IPS-11a (cell line): Measurements from ENCODE around the gene FAM118B.
A peak's percentile ranks its signal among the peaks of the same experiment; 100 is the strongest.

Source experiments
- H3K4me3 ChIP-seq: one replicate; pipeline ENCODE4 v1.5.1; 2013; ENCODE audit warnings: low read depth, low read length, control low read depth

Gene FAM118B

DNA sequence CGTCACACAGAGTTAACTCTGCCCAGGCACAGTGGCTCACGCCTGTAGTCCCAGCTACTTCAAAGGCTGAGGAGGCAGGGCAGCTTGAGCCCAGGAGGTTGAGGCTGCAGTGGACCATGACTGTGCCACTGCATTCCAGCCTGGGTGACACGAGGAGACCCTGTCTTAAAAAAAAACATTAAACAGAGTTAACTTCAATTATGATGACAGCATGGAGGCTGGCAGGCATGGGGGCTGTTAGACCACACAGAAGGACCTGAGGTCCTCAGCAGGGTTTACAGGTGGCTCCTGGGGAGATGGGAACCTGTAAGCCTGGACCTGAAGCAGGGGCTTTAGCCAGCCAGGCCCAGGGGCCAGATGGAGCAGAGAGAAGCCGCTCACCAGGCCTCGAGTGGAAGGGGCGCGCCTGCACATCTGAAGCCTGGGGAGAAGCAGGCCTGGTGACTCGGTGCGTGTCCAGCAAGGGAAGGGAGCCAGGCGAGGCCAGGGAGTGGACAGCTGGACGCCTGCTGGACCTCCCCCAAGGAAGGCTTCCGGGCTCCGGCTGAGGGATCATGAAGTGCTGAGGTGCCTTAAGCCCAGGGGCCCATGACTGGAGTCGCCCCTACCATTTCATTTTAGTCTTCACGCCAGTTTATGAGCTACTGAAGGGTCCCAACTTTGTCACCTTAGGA is 25.4 kb upstream of the FAM118B start:
- H3K4me3 ChIP-seq: no peak overlapping the region

DNA sequence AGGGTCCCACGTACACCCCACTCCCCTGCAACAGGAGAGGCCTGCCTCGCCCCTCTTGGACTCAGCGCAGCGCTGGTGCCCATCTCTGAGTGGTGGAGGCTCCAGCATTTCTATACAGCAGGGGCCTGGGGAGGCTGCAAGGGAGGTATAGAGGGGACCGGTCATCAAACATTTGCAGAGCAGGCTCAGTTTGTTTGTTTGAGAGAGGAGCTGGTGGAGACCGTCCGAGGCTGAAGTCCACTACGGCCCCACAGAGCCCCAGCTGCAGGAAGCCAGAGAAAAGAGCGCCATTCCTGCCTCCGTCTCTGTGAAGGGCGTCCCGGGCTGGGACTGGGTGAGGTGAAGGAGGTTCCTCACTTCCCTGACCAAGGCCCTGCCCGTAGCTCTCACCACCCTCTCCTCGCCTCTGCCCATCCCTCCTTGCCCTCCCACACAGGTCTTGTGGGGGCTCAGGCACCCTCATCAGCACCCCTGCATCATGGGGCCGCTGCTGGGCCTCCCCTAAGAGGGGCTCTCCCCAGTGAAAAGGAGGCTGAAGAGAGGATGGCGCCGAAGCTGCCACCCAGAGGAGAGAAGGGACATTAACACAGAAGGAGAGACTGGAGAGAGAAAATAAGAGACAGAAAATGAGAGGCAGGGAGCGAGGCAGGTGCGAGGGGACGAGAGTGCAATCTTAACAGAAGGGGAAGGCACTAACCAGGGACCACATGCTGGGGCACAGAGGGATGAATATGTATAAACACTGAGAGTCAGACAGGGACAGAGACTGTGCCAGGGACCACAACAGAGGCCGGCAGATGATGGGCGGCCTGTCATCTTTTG is 24.7 kb upstream of the FAM118B start:
- no peak overlapping the region for H3K4me3 ChIP-seq

DNA sequence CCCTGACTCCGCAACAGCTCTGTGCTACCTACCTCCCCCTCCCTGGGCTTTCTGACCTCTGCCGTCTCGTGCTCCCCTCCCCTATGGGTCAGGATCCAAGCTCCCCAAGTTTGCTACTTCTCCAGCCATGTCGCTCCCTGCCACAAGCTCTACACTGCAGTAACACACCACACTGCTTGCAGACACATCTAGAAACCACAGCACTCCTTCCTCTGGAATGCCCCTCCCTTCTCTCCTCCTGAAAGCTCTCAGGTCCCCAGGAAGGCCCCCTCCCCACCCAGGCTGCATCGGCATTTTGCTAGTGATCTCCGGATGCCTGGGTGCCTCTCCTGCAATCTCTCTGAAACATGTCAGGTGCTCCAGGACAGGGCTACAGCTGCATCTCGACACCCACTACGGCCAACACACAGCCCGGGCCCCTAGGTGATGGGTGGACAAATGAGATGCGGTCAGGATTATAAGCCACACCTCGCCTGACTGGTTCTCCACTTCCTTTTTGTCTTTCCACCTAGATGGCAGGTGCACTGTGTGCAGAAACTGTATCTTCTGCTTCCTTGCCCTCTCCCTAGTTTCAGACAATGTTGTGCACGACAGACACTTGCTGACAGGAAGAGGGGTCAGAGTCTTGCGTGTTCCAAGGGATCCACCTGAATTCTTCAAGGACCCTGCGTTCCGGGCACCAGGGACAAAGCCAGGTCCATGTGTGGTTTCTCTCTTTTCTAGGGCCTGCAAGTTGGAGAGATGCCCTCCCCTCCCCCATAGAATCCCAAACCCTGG is 23.1 kb upstream of the FAM118B start:
- no peak overlapping the region for H3K4me3 ChIP-seq

DNA sequence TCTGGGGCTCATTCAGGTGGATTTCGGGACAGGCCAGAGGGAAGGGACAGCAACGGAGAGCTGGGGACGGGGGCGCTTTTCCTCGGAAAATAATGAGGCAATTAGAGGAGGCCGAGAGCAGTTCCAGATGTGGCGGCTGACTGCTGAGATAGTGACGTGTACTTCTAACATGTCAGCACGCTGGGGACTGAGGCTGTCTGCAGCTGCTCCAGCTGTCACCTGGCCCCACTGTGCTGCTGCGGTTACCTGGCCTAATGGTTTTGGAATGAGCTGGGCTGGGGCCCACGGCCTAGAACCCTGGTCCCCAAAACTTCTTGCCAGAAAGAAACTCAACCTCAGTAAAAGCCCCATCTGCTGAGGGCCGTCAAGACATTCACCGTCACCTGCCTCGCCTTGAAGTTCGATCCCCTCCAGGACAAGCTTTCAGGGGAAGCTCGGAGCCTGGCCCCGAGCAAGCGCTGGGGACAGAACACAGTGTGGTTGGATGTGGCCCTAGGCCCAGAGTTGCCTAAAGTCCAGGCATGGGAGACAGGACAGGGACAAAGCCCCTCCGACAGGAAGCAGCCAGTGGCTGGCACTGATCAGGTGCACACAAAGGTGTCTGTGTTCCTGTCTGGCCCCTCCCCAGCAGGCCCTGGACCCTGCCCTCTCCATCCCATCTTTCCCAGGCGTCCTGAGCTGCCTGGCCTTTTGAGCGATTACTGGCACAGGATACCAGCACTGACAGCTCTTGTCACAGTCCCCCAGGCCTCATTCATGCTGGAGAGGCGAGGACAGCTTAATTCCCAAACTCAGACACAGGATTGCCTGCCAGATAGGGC is 22.3 kb upstream of the FAM118B start:
- no peak overlapping the region for H3K4me3 ChIP-seq

DNA sequence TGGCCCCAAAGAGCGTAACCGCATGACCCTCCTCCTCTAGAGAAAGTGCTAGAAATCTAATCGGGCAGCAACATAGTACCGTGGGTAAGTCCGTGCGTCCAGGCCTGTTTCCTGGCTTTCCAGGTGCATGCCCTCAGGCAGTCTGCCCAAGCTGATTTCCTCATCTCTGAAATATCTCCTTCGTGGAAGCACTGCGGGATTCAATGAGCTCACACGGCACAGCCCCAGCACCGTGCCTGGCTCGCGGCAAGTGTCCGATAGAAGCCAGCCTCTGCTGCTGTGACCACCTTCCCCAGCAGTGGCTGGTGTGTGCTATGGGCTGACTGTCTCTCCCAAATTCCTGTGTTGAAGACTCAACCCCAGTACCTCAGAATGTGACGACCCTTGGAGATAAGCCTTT is 20.8 kb upstream of the FAM118B start:
- H3K4me3 ChIP-seq: no peak overlapping the region

DNA sequence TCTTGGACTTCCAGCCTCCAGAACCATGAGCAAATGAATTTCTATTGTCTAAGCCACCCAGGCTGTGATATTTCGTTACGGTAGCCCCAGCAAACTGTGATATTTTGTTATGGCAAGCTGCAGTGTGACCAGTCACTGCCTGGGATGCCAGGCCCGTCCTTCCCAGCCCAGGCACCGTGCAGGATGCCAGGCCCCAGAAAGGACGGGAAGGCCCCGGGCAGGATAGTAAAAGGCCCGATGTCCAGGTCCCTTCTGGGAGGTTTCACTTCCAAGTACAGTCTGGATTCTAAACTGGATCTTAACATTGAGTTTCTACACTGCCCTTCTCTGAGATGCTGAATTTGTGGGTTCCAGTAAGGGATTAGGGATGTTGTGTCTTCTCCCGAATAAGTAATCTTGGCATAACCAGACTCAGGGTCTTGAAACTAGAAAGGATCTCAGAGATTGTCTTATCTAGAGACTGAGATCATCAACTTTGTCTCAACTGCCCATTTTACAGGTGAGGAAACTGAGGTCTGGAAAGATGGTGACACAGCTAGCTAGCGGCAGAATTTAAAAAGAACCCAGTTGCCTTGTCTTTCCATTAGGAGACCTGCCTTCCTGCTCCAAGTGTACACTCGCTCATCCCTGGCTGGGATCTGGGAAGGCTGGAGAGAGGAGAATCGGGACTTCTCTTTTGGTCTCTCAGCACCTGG is 20.1 kb upstream of the FAM118B start:
- no peak overlapping the region for H3K4me3 ChIP-seq

DNA sequence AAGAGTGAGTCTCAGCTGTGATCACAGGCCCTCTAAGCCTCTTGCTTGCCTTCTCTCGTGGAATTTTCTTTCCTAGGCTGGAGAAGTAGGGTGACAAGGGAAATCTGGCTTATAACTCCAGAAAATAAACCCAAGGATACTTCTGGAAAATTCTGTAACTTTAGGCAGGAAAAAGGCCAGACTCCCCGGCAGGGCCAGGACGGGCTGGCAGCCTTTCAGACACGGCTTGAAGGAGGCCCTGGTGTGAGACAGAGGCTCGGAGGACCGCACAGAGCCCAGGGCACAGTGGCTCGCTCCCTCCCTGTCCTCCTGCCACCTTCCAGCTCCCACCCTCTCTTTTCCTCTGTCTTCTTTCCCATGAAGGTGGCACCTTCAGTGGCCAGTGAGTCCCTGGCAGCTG is 19.2 kb upstream of the FAM118B start:
- H3K4me3 ChIP-seq: no peak overlapping the region

DNA sequence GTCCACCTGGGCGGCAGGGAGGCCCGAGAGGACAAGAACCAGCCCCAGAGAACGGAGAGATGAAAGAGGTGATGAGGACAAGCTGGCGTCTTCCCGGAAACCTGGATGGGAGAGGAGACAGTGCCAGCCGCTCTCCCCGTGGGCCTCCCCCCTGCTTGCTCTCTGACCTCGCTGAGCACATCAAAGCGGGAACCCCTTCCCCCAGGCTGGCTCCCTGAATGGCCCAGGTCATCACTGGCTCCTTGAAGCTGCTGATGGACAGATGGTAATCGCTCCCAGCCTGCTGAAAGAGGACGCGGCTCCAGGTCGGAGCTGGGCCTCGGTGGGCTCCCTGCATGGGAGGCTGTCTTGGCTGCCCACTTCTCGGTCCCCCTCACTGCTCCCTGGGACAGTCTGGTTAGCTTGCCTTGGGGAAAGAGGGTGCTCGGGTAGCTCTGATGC is 18.5 kb upstream of the FAM118B start:
- H3K4me3 ChIP-seq: no peak overlapping the region

DNA sequence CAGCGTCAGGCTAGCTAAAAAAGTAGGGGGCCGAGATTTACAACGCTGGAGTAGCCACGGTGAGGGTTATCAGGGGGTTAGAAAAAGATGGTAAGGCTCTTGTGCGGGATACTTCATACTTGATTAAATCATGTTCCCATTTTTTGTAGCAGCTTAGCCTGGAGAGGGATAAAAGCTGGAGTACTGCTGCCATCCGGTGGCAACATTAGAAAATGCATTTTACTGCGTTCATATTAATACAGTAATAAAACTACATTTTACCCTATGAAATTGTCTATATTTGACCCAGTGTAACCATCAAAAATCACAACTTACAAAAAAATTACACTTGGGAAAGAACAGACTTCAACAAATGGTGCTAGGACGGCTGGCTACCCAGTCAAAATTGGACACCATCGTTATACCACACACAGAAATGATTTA is 17.4 kb upstream of the FAM118B start:
- H3K4me3 ChIP-seq: no peak overlapping the region

DNA sequence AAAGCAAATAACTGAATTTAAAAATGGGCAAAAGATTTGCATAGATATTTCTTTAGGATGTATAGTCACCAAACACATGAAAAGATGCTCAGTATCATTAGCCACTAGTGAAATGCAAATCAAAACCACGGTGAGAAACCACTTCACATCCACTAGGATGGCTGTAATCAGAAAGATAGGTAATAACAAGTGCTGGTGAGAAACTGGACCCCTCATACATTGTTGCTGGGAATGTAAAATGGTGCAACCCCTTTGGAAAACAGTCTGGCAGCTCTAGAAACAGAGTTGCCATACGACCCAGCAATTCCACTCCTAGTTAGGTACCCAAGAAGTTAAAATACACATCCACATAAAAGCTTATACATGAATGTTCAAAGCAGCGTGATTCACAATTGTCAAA is 16.5 kb upstream of the FAM118B start:
- no peak overlapping the region for H3K4me3 ChIP-seq

DNA sequence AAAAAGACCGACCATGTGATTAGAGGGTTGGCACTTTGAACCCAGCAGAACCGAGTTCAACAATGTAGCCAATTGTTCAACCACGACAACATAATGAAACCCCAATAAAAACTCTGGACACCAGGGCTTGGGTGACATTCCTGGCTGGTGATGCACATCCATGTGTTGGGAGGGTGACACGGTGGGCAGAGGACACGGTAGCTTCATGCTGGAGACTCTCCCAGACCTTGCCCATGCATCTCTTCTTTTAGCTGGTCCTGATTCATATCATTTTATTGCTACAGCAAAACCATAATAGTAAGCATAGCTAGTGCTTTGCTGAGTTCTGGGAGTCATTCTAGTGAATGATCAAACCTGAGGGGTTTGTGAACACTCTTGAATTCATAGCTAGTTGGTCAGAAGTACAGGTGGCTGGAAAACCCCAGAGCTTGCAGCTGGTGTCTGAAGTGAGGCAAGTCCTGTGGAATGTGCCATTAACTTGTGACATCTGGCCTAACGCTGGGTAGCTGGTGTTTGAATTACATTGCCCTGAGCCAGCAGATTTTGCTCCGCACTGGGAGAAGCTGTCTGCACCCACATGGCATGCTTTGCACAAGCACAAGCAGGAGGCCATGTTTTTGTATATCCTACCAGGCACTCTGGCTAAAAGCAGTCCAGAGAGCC is 14.2 kb upstream of the FAM118B start:
- H3K4me3 ChIP-seq: no peak overlapping the region

DNA sequence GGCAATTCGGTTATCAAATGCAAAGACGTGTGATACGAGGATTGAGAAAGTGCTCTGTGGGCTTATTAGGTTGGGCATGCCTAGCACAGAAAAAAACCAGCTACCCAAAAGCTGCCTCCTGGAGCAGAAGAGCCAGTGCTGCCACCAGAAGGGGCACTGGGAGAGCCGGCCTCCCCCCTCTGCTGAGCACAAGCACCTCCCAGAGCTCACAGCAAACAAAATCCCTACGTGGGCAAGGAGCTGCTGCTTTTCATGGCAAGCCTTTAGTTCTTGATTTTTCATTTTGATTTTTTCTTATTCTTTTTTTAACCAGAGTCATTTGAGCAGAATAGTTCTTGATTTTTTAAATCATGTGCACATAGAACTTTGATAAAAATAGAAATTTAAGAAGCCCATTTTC is 12.9 kb upstream of the FAM118B start:
- no peak overlapping the region for H3K4me3 ChIP-seq

DNA sequence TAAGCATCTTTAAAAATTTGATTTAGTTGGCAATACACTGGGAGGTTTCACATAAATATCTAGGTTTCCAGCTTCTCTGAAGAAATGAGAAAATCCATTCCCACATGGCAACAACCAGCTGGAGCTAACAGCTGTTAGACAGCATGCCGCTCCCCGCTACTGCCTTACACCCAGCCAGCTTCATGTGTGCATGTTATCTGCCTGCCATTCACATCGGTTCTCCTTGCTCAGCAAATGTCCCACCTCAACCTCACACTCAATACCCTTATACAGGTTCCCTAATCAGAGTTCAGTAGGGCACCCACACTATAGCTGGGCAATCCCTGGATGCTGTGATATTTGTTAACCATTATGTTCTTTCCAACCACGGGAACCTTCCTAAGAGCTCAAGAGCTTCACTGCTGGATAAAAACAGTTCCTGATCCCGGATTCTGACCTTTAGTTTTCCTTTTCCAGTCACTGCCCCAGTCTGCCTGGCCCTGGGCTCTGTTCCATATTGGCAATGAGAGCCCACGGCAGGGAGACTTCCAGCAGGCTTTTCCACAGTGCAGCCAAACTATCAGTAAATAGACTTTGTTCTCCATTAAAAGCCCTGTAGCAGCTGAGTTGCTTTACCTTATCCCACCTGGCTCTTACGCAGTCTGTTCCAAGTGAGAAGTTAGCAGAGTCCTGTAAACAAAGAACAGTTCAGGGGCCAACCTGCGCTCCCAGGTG is 8.8 kb upstream of the FAM118B start:
- H3K4me3 ChIP-seq: no peak overlapping the region

DNA sequence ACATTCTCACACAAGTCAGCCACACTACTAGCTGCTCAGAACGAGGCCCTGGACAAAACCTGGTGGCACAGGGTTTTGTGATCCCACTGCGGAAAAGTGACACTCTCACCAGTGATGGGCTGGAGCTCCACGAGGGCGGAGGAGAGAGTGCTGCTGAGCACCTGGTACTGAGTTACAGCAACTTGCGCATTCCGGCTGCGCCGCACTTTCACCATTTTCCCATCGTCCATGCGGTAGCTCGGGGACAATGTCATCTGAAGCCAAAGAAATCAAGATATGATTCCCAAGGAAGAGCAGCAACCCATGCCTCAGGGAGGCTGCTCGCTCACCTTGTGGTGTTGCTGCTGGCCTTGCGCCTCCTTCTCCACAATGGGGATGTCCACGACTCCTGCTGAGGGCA is 6.2 kb upstream of the FAM118B start:
- H3K4me3 ChIP-seq: no peak overlapping the region

DNA sequence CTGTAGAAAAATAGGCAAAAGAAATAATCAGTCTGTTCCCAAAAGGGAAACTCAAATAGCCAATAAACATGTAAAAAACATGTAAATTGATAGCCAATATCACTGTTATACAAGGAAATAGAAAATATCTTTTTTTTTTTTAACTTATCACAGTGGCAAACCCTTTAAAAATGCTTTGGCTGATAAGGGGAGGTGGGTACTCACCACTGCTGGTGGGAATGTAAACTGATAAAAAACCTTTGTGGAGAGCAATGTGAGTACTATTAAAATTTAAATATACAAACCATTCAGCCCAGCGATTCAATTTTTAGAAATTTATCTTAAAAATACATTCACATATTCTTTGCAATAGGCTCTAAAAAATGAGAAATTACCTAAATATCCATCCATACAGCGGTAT is 3.7 kb upstream of the FAM118B start:
- no peak overlapping the region for H3K4me3 ChIP-seq

DNA sequence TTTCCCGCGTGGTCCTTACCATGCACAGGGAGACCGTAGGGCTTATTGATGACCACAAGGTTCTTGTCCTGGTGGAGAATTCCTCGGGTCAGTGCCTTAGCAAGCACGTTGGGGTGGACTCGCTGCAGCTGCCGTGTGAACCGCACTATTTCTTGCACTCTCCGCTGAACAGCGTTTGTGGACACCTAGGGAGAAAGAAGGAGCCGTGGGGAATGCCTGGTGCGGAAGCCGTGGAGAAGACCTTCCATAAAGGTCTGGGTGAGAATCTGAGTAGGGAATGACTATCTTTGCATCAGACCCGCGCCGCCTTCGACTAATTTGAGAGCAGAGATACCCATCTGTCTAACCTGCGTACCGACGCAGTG is 729 bp upstream of the FAM118B start:
- peak overlapping the region; percentile 98 for H3K4me3 ChIP-seq

DNA sequence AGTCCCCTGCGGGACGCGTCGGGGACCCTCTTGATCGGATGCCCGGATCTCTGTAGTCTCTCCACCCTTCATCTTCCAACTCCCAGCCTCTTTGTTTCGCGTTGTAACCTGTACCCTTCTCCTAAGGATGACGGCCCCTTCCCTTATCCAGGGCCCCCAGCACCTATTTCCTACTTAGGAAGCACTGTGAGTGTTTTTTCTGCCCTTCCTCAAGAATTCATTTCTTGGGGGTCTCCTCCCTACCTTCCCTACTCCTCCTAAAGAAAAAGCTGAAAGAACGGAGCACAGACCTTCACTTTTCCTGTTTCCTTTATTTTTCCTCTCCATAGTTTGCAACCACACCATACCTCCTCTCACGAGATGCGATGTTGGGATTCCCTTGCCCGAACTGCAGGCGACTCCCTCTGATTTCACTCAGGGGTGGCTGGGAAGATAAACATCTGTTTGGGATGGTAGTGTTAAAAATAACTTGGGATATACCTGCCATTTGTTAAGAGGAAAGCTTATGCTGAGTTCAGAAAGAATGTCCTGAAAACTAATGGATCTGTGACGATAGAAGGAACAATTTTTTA is 593 bp downstream of the FAM118B start:
- peak overlapping the region; percentile 98 for H3K4me3 ChIP-seq

DNA sequence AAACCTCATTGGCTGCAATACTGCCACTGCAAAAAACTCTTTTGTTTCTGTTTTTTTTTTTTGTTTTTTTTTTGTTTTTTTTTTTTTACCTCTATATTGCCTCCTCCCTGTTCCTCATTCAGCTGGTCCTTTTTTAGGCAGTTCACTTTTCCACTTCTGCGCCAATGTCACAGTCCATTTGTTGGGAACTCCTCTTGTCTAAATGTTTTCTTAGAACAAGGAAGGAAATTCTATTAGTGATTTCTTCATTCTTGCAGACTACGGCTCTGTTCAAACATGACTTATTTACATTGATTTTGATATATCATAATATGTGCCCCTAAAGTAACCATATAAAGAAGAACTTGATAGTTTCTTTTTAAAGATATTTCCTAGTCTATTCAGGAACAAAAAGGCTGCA is 2.9 kb downstream of the FAM118B start:
- H3K4me3 ChIP-seq: no peak overlapping the region

DNA sequence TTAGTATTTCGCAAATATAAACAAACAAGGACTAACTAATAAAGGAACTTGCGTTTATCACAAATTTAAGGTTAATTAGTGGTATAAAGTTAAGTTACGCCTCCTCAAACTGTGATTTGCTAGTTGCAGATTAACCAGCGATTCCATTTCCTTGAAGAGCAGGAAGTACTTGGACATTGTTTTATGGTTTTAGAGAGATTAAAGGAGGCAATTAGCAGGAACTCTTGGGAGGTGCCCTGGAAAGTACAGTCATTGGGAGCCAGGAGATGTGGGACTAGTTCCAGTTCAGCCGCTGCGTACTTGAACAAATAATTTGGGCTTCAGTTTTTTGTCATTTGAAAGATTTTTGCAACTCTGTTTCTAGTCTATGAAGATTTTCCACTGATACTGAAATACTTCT is 3.3 kb downstream of the FAM118B start:
- no peak overlapping the region for H3K4me3 ChIP-seq
